Measurements from ENCODE around the gene EXOC4.
"Not testable (repeated sequence)": the region's sequence is repeated elsewhere in the genome, so short reads cannot be mapped to it uniquely, and the experiment has no call there.

EXOC4 gene

GRCh38 chr7:133625046-133625445 lies 372.2 kb downstream of the EXOC4 start:
- no peak for DNase-seq (ENCODE audit: low read depth)

- no peak for DNase-seq (ENCODE audit: low read depth)
These were observed 376.8 kb downstream of the EXOC4 start for GRCh38 chr7:133629701-133630100.

- no peak for DNase-seq (ENCODE audit: low read depth)
These were observed 380.2 kb downstream of the EXOC4 start for GRCh38 chr7:133633055-133633454.

- DNase-seq (ENCODE audit: low read depth), result no peak
These were observed 382.7 kb downstream of the EXOC4 start for GRCh38 chr7:133635541-133635940.

GRCh38 chr7:133638857-133639256 lies 386.0 kb downstream of the EXOC4 start:
- no peak for DNase-seq (ENCODE audit: low read depth)

- no peak for DNase-seq (ENCODE audit: low read depth)
These were observed 388.6 kb downstream of the EXOC4 start for GRCh38 chr7:133641436-133641835.

- no peak for DNase-seq (ENCODE audit: low read depth)
These were observed 390.0 kb downstream of the EXOC4 start for GRCh38 chr7:133642907-133643306.

- DNase-seq (ENCODE audit: low read depth), result not testable (repeated sequence)
These were observed 390.8 kb downstream of the EXOC4 start for GRCh38 chr7:133643652-133644051.

- DNase-seq (ENCODE audit: low read depth), result no peak
These were observed 393.1 kb downstream of the EXOC4 start for GRCh38 chr7:133645884-133646391.

- DNase-seq (ENCODE audit: low read depth), result no peak
These were observed 393.8 kb downstream of the EXOC4 start for GRCh38 chr7:133646472-133647315.

GRCh38 chr7:133649593-133649992 lies 396.7 kb downstream of the EXOC4 start:
- DNase-seq (ENCODE audit: low read depth), result no peak

- no peak for DNase-seq (ENCODE audit: low read depth)
These were observed 397.2 kb downstream of the EXOC4 start for GRCh38 chr7:133650069-133650468.

- DNase-seq (ENCODE audit: low read depth), result no peak
These were observed 397.8 kb downstream of the EXOC4 start for GRCh38 chr7:133650487-133651300.

- no peak for DNase-seq (ENCODE audit: low read depth)
These were observed 399.7 kb downstream of the EXOC4 start for GRCh38 chr7:133652547-133652946.

- DNase-seq (ENCODE audit: low read depth), result no peak
These were observed 401.7 kb downstream of the EXOC4 start for GRCh38 chr7:133654547-133654946.

- DNase-seq (ENCODE audit: low read depth), result no peak
These were observed 409.4 kb downstream of the EXOC4 start for GRCh38 chr7:133662276-133662675.

- no peak for DNase-seq (ENCODE audit: low read depth)
These were observed 410.0 kb downstream of the EXOC4 start for GRCh38 chr7:133662830-133663229.

GRCh38 chr7:133664528-133664927 lies 411.6 kb downstream of the EXOC4 start:
- no peak for DNase-seq (ENCODE audit: low read depth)

GRCh38 chr7:133668296-133669060 lies 415.6 kb downstream of the EXOC4 start:
- no peak for DNase-seq (ENCODE audit: low read depth)

GRCh38 chr7:133669061-133669455 lies 416.2 kb downstream of the EXOC4 start:
- no peak for DNase-seq (ENCODE audit: low read depth)

GRCh38 chr7:133670250-133670649 lies 417.4 kb downstream of the EXOC4 start:
- no peak for DNase-seq (ENCODE audit: low read depth)

GRCh38 chr7:133672866-133673265 lies 420.0 kb downstream of the EXOC4 start:
- no peak for DNase-seq (ENCODE audit: low read depth)
